ENCODE data around the gene SLC25A21. TPM values are rescaled to one million over a fixed set of nuclear protein-coding genes. Genes with fewer than 3 reads are reported as not detected.

Gene SLC25A21
- total RNA-seq, 1 donor from 2014 or later: not detected

DNA sequence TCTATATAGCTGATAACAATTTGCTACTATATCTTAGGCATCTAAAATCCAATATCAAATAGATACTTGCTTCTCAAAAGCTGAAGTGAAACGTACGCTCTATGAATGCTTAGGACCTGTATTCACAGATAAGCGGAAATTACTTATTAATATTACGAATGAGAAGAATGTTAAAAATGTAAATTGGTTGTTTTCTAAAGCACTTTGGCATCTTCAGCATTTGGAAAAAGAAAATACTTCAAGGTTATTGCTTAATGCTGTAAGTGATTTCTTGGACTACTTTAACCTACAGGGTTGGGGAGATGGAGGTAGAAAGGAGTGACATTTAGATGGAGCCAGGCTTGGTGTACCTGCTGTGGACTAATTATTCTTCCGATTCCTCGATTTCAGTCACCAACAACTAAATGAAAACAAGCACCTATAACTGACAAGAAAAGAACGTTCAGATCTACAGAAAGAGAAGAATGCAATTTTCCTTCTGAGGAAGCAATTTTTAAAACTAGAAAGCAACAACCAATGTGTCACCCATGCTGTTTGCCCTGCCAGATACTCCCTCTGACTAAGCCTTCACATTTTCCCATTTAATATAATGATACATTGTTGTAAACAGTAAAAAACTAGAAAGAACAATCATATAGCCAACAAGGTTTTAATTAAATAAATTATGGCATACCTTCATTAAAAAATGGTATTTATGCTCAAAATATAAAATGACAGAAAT lies 49.3 kb downstream of the SLC25A21 start:
- no peaks in the 10 kb centered on the region for H3K9me3 Mint-ChIP-seq
- H3K27ac Mint-ChIP-seq: no peak overlapping the region
- no peaks in the 10 kb centered on the region for H3K4me1 Mint-ChIP-seq (ENCODE audit: low read depth)
- no peak overlapping the region for H3K4me3 Mint-ChIP-seq (ENCODE audit: low read depth)
- intact Hi-C loops (cut with micrococcal nuclease): no loop called here
- H3K36me3 Mint-ChIP-seq (ENCODE audit: low read depth): no peaks in the 10 kb centered on the region
- H3K27me3 Mint-ChIP-seq (ENCODE audit: low read depth): no peaks in the 10 kb centered on the region
- no peak for DNase-seq (ENCODE audit: low spot score)

DNA sequence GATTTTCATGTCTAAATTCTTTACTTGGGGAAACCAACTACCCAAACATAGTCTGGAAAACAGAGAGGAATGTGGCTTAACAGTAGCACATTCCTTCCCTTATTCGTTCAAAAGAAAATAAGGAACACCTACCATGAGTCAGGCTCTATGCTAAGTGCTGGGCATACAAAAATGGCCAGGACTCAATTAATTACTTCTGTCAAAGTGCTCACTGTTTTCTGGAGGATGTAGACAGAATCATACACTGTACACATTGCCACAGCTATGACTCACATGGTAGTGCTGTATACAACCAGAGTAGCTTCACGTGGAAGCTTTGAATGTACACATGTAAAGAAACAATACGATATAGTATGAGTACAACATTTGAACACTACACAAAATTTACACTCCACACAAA lies 50.1 kb downstream of the SLC25A21 start:
- no peak overlapping the region for H3K27ac Mint-ChIP-seq
- H3K36me3 Mint-ChIP-seq (ENCODE audit: low read depth): no peaks in the 10 kb centered on the region
- intact Hi-C loops (cut with micrococcal nuclease): no loop called here
- no peaks in the 10 kb centered on the region for H3K9me3 Mint-ChIP-seq
- no peak for DNase-seq (ENCODE audit: low spot score)
- H3K4me1 Mint-ChIP-seq (ENCODE audit: low read depth): no peaks in the 10 kb centered on the region
- H3K4me3 Mint-ChIP-seq (ENCODE audit: low read depth): no peak overlapping the region
- no peaks in the 10 kb centered on the region for H3K27me3 Mint-ChIP-seq (ENCODE audit: low read depth)

DNA sequence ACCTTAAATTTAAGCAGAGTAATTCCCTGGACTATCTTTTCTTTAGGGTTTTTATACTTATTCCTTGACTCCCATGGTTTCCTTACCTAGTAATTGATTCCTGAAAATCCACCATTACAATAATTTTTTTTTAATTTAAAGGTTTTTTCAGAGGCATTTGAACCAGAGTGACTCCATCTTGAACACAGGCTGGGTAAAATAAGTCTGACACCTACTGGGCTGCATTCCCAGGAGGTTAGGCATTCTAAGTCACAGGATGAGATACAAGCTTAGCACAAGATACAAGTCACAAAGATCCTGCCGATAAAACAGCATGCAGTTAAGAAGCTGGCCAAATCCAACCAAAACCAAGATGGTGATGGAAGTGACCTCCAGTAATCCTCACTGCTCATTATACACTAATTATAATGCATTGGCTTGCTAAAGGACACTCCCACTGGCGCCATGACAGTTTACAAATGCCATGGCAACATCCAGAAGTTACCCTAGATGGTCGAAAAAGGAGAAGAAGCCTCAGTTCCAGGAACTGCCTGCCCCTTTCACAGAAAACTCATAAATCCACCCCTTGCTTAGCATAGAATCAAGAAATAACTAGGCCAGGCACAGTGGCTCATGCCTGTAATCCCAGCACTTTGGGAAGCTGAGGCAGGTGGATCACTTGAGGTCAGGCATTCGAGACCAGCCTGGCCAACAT lies 53.6 kb downstream of the SLC25A21 start:
- Mint-ChIP-seq H3K36me3 (ENCODE audit: low read depth) (no peaks in the 10 kb centered on the region), H3K27me3 (ENCODE audit: low read depth) (no peaks in the 10 kb centered on the region), H3K4me1 (ENCODE audit: low read depth) (no peaks in the 10 kb centered on the region), H3K4me3 (ENCODE audit: low read depth) (no peak overlapping the region), H3K9me3 (no peaks in the 10 kb centered on the region), H3K27ac (no peak overlapping the region)
- DNase-seq (ENCODE audit: low spot score): no peak
- intact Hi-C loops (cut with micrococcal nuclease): no loop called here

DNA sequence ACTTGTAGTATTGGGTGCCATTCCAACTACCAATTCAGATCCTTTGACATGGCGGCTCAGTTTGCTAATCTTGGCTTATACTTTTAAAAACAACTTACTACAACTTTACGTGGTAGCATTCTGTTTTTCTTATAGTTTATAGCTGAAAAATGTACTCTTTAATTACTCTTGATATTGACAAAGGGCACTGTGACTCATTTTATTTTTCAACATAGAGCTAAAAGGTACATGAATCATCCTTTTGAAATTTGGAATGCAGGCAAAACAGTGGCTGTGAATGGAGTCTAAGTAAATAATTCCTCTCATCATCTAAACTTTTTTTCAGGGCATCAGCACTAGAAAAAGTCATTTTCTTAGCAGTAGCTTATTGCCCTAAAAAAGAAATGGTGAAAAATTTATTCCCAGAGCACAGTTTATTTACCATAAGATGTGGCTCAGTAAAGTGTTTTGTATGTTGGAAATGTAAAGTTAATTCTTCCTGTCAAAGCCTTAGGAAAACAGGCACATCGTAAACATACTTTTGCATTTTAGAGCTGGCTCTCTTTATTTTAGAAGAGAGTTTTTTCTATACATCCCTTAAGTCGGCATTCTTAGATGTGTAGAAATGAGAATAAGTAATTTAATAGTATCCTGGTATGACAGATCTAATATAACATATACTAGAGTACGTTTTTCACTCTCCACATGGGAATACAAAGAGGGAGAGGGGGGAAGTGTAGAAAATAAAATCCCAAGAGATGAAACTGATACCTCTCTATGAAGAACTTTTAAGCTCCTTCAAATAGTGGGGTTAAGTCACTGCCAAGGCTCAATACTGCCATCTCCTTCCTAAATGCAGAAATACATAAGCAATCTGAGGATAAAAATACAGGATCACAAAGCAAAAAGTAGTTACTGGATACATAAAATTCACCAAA lies 55.2 kb downstream of the SLC25A21 start:
- Mint-ChIP-seq H3K27ac (no peak overlapping the region), H3K4me3 (ENCODE audit: low read depth) (no peak overlapping the region), H3K9me3 (no peaks in the 10 kb centered on the region), H3K27me3 (ENCODE audit: low read depth) (no peaks in the 10 kb centered on the region), H3K4me1 (ENCODE audit: low read depth) (no peaks in the 10 kb centered on the region), H3K36me3 (ENCODE audit: low read depth) (no peaks in the 10 kb centered on the region)
- intact Hi-C loops (cut with micrococcal nuclease): no loop called here
- no peak for DNase-seq (ENCODE audit: low spot score)

DNA sequence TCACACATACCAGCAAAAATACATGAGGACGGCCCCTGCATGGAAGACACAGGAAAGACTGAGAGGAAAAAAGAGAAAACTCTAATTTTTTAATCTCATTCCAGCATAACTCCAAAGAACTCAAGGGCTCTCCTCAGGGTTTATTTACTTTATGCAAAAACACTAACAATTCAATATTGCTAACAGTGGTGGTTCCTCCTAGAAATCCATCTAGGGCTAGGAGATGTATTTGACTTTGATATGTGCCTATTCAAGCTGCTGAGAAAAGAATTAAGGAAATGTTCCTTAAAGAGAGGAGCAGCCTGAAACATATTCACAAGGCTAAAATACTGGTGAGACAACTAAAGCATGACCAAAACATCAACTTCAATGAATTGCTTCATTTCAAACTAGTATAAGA lies 57.0 kb downstream of the SLC25A21 start:
- Mint-ChIP-seq H3K4me3 (ENCODE audit: low read depth) (no peak overlapping the region), H3K4me1 (ENCODE audit: low read depth) (no peaks in the 10 kb centered on the region), H3K36me3 (ENCODE audit: low read depth) (no peaks in the 10 kb centered on the region), H3K27me3 (ENCODE audit: low read depth) (no peaks in the 10 kb centered on the region), H3K27ac (no peak overlapping the region), H3K9me3 (peaks cover 3% of the 10 kb centered on the region)
- no peak for DNase-seq (ENCODE audit: low spot score)
- intact Hi-C loops (cut with micrococcal nuclease): no loop called here

DNA sequence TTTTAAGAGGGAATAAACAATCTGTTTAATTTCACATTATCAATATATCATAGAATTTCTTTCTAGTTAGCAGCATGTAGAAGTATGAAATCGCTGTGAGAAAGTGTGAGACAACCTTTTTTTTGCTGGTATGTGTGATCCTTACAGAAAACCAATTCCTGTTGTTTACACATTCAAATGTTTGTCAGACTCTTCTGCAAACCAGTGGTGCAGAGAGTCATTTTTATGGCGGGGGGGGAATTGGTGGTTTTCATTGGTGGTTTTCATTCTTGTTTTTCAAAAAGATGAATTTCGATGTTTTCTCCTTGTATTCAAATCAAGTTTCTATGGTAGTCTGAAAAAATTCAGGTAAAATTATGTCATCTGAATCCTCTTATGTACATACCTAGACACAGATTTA lies 57.8 kb downstream of the SLC25A21 start:
- no peaks in the 10 kb centered on the region for H3K27me3 Mint-ChIP-seq (ENCODE audit: low read depth)
- H3K9me3 Mint-ChIP-seq: peaks cover 3% of the 10 kb centered on the region
- H3K4me3 Mint-ChIP-seq (ENCODE audit: low read depth): no peak overlapping the region
- DNase-seq (ENCODE audit: low spot score): no peak
- intact Hi-C loops (cut with micrococcal nuclease): no loop called here
- no peak overlapping the region for H3K27ac Mint-ChIP-seq
- H3K36me3 Mint-ChIP-seq (ENCODE audit: low read depth): no peaks in the 10 kb centered on the region
- no peaks in the 10 kb centered on the region for H3K4me1 Mint-ChIP-seq (ENCODE audit: low read depth)

DNA sequence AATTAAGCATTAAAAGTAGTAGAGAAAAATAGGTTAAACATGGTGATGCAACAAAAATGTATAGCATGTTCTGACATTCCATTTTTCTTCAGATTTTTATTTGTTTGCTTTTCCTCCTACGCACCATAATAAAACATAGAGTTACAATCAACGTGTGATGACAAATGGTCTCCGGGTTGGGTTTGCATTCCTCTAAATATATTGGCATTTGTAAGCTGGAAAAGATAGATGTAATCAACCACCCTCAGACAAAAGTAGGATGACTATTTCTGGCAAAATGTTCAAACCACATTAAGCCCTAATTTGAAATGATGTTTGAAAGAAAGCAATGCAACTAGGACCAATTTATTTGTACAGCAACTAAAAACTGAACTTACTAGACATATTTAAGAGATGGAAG lies 58.4 kb downstream of the SLC25A21 start:
- Mint-ChIP-seq H3K4me1 (ENCODE audit: low read depth) (no peaks in the 10 kb centered on the region), H3K27me3 (ENCODE audit: low read depth) (no peaks in the 10 kb centered on the region), H3K36me3 (ENCODE audit: low read depth) (no peaks in the 10 kb centered on the region), H3K9me3 (peaks cover 5% of the 10 kb centered on the region), H3K4me3 (ENCODE audit: low read depth) (no peak overlapping the region), H3K27ac (no peak overlapping the region)
- intact Hi-C loops (cut with micrococcal nuclease): no loop called here
- DNase-seq (ENCODE audit: low spot score): no peak

DNA sequence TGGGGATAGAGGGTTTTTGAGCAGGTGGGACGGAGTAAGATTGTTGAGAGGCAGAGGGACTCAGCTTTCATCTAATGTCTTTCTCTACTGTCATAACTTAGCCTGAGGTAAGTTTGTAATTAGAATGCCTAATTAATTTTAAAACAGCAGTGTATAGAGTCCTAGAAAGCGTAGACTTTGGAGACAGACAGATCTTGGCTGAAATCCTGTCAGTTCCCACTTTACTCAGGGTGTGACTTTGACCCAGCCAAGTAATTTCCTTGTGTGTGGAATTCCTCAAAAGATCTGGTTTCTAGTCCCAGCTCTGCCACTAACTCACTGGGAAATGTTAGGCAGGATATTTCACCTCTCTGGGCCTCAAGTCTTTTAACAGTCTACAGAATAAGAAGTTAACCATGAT lies 74.3 kb downstream of the SLC25A21 start:
- Mint-ChIP-seq H3K4me3 (ENCODE audit: low read depth) (no peak overlapping the region), H3K4me1 (ENCODE audit: low read depth) (no peaks in the 10 kb centered on the region), H3K9me3 (peaks cover 4% of the 10 kb centered on the region), H3K27me3 (ENCODE audit: low read depth) (no peaks in the 10 kb centered on the region), H3K27ac (no peak overlapping the region), H3K36me3 (ENCODE audit: low read depth) (no peaks in the 10 kb centered on the region)
- DNase-seq (ENCODE audit: low spot score): no peak
- intact Hi-C loops (cut with micrococcal nuclease): no loop called here

DNA sequence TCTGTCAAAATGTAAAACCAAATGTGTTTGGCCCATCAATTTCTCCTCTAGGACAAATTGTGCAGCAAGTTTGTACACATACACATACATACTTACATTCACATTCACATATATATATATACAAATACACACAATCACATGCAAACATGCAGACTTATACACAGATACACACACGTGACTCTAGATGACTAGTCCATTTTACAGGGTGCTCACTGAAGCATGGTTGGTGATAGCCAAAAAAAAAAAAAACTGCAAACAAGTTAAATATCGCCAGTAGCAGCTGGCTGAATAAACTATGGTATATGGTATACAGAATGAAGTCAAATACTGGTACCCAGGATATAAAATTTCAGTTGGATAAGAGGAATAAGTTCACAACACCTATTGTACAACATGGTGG lies 77.9 kb downstream of the SLC25A21 start:
- Mint-ChIP-seq H3K9me3 (peaks cover 4% of the 10 kb centered on the region), H3K4me1 (ENCODE audit: low read depth) (no peaks in the 10 kb centered on the region), H3K4me3 (ENCODE audit: low read depth) (no peak overlapping the region), H3K27me3 (ENCODE audit: low read depth) (no peaks in the 10 kb centered on the region), H3K27ac (no peak overlapping the region), H3K36me3 (ENCODE audit: low read depth) (no peaks in the 10 kb centered on the region)
- DNase-seq (ENCODE audit: low spot score): no peak
- intact Hi-C loops (cut with micrococcal nuclease): no loop called here

DNA sequence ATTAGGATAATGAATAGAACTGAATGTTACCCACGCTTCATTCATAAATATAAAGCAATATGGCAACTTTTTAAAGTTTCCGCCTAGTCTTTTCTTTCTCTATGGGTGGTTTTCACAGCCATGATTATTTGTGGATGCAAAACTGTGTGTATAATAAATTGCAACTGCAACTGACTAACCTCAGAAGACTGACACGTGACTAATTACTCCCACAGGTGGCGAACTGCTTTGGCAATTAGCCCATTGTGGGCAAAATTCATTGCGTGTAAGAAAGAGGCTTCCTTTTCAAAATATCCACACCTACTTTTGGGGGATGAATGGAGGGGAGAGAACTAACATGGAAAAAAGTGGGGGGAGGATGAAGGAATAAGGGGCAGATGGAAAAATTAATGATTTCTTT lies 79.0 kb downstream of the SLC25A21 start:
- Mint-ChIP-seq H3K4me1 (ENCODE audit: low read depth) (no peaks in the 10 kb centered on the region), H3K4me3 (ENCODE audit: low read depth) (no peak overlapping the region), H3K36me3 (ENCODE audit: low read depth) (no peaks in the 10 kb centered on the region), H3K27ac (no peak overlapping the region), H3K9me3 (peaks cover under 1% of the 10 kb centered on the region), H3K27me3 (ENCODE audit: low read depth) (no peaks in the 10 kb centered on the region)
- DNase-seq (ENCODE audit: low spot score): no peak
- intact Hi-C loops (cut with micrococcal nuclease): no loop called here

DNA sequence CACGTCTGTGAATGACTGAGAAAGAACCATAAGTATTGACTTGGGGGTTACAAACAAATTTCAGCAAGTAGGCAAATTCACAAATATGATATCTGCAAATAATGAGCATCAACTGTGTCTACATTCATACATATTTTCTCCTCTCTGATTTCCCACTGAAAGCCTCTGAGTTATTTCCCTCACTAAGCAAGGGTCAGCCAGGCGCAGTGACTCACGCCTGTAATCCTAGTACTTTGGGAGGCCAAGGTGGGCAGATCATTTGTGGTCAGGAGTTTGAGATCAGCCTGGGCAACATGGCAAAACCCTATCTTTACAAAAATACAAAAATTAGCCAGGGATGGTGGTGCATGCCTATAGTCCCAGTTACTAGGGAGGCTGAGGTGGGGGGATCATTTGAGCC lies 80.8 kb downstream of the SLC25A21 start:
- H3K9me3 Mint-ChIP-seq: no peaks in the 10 kb centered on the region
- H3K4me1 Mint-ChIP-seq (ENCODE audit: low read depth): no peaks in the 10 kb centered on the region
- DNase-seq (ENCODE audit: low spot score): no peak
- intact Hi-C loops (cut with micrococcal nuclease): no loop called here
- H3K36me3 Mint-ChIP-seq (ENCODE audit: low read depth): no peaks in the 10 kb centered on the region
- H3K27ac Mint-ChIP-seq: no peak overlapping the region
- H3K27me3 Mint-ChIP-seq (ENCODE audit: low read depth): no peaks in the 10 kb centered on the region
- H3K4me3 Mint-ChIP-seq (ENCODE audit: low read depth): no peak overlapping the region

DNA sequence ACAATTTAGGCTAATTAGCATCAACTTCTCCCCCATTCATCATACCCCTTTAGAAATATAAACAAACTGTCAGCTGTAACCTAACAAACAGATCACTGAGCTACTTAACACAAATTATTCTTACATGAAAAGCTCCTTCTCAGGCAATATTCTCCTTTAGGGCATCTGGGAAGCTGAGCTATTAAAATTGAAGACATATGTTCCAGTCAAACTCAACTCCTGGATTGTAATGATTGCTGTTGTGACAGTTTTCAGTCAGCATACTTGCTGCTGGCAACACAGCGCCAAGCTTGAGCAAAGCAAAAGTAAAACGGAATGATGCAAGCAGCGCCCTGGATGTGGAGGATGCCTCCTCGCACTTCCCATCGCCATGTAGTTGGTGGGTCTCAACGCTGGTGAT lies 82.4 kb downstream of the SLC25A21 start:
- Mint-ChIP-seq H3K9me3 (no peaks in the 10 kb centered on the region), H3K27ac (no peak overlapping the region), H3K36me3 (ENCODE audit: low read depth) (no peaks in the 10 kb centered on the region), H3K4me1 (ENCODE audit: low read depth) (no peaks in the 10 kb centered on the region), H3K4me3 (ENCODE audit: low read depth) (no peak overlapping the region), H3K27me3 (ENCODE audit: low read depth) (no peaks in the 10 kb centered on the region)
- no peak for DNase-seq (ENCODE audit: low spot score)
- intact Hi-C loops (cut with micrococcal nuclease): no loop called here

DNA sequence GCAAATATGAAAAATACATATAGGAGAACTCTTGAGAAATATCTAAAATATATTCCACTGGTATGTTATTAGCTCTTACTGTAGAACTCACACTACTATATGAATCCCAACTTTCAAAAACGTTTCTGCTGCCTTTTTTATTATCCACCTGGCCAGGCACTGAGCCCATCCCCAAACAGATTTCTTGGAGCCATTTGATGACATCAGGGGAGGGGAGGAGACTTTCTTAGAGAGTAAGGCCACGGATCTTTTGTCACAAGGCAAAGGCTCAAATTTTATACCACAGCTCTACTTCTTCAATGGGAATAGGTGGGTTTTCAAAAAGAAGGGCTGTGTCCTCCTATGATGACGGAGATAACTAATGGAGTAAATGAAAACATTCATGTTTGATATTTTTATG lies 83.0 kb downstream of the SLC25A21 start:
- intact Hi-C loops (cut with micrococcal nuclease): no loop called here
- no peak for DNase-seq (ENCODE audit: low spot score)
- H3K9me3 Mint-ChIP-seq: no peaks in the 10 kb centered on the region
- H3K27ac Mint-ChIP-seq: no peak overlapping the region
- no peaks in the 10 kb centered on the region for H3K27me3 Mint-ChIP-seq (ENCODE audit: low read depth)
- H3K4me3 Mint-ChIP-seq (ENCODE audit: low read depth): no peak overlapping the region
- H3K36me3 Mint-ChIP-seq (ENCODE audit: low read depth): no peaks in the 10 kb centered on the region
- no peaks in the 10 kb centered on the region for H3K4me1 Mint-ChIP-seq (ENCODE audit: low read depth)
